ENCODE measurements around the gene CIRBP. TPM values are rescaled to one million over a fixed set of nuclear protein-coding genes. Genes with fewer than 3 reads are reported as not detected.

CIRBP gene
- total RNA-seq, 4 donors from 2014 or later: 389 to 640 (median 576) TPM

DNA sequence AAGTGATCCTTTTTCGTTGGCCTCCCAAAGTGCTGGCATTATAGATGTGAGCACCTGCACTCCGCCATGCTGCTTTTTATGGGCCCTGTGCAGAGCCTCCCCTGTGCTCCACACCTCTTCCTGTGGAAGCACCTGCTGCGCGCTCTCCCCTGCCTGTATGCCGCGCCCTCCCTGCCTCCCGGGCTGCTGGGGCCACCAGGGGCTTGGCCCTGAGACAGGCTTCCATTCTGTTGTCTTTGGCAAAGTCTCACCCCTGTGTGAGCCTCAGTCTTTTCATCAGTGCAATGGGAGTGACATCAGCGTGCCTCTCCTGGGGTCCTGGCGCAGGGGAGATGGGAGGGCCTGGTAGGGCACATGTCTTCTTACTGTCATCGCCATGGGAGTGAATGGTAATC, 7.5 kb downstream of the CIRBP start:
- Histone ChIP-seq H3K9me3 (no peaks in the 10 kb centered on the region), H3K27me3 (no peaks in the 10 kb centered on the region), H3K4me1 (peaks cover 0 to 52% (median 42%) of the 10 kb centered on the region in 4 donors), H3K36me3 (peaks cover 6 to 60% (median 35%) of the 10 kb centered on the region in 3 donors), H3K27ac (peak overlapping the region; percentile 89 to 99 (median 95)), H3K4me3 (peak overlapping the region in 3 of 4 donors; percentile 56 to 85 (median 71))
- no peak for DNase-seq (ENCODE audit: low spot score in 2 of 2)
- WGBS, 2 donors: 66 to 79% methylated on average over 10 of the region's 10 CpGs
- TF ChIP-seq EP300 (IDR thresholded peaks at IDR 0.05): no peak
- no peak for TF ChIP-seq POLR2A (IDR thresholded peaks at IDR 0.05)

DNA sequence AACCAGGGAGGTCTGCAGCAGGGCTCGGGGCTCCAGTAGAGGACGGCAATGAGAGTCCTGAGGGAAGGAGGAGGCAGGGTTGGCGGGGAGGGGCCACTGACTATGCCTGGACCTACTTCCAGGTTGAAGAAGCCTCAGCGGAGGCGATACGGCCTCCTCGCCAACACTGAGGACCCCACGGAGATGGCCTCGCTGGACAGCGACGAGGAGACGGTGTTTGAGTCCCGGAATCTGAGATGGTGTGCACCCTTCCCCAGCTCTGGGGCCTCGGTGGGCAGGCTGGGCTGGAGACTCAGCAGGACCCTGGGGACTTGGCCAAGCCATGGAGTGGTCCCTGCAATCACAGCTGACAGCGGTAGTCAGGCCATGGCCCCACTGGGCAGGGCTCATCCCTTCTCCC, 7.9 kb downstream of the CIRBP start:
- Histone ChIP-seq H3K4me1 (peaks cover 0 to 47% (median 37%) of the 10 kb centered on the region in 4 donors), H3K4me3 (no peak overlapping the region), H3K27me3 (no peaks in the 10 kb centered on the region), H3K9me3 (no peaks in the 10 kb centered on the region), H3K36me3 (peaks cover 6 to 56% (median 31%) of the 10 kb centered on the region in 3 donors), H3K27ac (peak overlapping the region in 1 of 4 donors; percentile 99)
- no peak for DNase-seq (ENCODE audit: low spot score in 2 of 2)
- WGBS, 2 donors: 88 to 91% methylated on average over 15 of the region's 15 CpGs
- no peak for TF ChIP-seq EP300 (IDR thresholded peaks at IDR 0.05)
- TF ChIP-seq POLR2A (IDR thresholded peaks at IDR 0.05): no peak
- TF ChIP-seq, protein P1, sequence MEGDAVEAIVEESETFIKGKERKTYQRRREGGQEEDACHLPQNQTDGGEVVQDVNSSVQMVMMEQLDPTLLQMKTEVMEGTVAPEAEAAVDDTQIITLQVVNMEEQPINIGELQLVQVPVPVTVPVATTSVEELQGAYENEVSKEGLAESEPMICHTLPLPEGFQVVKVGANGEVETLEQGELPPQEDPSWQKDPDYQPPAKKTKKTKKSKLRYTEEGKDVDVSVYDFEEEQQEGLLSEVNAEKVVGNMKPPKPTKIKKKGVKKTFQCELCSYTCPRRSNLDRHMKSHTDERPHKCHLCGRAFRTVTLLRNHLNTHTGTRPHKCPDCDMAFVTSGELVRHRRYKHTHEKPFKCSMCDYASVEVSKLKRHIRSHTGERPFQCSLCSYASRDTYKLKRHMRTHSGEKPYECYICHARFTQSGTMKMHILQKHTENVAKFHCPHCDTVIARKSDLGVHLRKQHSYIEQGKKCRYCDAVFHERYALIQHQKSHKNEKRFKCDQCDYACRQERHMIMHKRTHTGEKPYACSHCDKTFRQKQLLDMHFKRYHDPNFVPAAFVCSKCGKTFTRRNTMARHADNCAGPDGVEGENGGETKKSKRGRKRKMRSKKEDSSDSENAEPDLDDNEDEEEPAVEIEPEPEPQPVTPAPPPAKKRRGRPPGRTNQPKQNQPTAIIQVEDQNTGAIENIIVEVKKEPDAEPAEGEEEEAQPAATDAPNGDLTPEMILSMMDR (IDR thresholded peaks at IDR 0.05): no peak

DNA sequence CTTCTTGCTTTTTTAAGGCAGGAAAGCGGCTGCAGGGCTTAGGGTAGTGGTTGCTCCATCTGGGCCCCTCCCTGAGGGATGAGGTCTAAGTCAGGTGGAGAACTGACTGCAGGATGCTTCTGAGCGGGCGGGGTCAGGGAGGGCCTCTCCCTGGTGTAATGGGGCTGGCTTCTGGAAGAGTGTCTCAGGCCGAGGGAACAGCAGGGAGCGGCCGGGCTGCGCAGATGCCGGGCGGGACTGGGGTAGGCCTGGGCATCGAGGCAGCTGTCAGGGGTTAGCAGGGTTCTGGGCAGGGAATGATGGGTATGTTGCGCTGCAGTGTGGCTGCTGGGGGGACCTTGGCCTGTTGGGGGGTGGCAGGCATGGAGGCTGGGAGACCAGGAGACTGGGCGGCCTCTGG, 8.9 kb downstream of the CIRBP start:
- DNase-seq (ENCODE audit: low spot score in 2 of 2): no peak
- no peak overlapping the region for H3K4me3 ChIP-seq
- no peak overlapping the region for H3K27ac ChIP-seq
- WGBS, 2 donors: 86 to 93% methylated on average over 12 of the region's 12 CpGs
- H3K36me3 ChIP-seq: peaks cover 4 to 46% (median 21%) of the 10 kb centered on the region in 3 donors
- H3K9me3 ChIP-seq: no peaks in the 10 kb centered on the region
- peaks cover 0 to 6% of the 10 kb centered on the region in 2 donors for H3K27me3 ChIP-seq
- H3K4me1 ChIP-seq: peaks cover 0 to 37% (median 29%) of the 10 kb centered on the region in 4 donors
- TF ChIP-seq POLR2A (IDR thresholded peaks at IDR 0.05) (no peak), EP300 (IDR thresholded peaks at IDR 0.05) (no peak)
- TF ChIP-seq, protein P1 (IDR thresholded peaks at IDR 0.05): no peak

DNA sequence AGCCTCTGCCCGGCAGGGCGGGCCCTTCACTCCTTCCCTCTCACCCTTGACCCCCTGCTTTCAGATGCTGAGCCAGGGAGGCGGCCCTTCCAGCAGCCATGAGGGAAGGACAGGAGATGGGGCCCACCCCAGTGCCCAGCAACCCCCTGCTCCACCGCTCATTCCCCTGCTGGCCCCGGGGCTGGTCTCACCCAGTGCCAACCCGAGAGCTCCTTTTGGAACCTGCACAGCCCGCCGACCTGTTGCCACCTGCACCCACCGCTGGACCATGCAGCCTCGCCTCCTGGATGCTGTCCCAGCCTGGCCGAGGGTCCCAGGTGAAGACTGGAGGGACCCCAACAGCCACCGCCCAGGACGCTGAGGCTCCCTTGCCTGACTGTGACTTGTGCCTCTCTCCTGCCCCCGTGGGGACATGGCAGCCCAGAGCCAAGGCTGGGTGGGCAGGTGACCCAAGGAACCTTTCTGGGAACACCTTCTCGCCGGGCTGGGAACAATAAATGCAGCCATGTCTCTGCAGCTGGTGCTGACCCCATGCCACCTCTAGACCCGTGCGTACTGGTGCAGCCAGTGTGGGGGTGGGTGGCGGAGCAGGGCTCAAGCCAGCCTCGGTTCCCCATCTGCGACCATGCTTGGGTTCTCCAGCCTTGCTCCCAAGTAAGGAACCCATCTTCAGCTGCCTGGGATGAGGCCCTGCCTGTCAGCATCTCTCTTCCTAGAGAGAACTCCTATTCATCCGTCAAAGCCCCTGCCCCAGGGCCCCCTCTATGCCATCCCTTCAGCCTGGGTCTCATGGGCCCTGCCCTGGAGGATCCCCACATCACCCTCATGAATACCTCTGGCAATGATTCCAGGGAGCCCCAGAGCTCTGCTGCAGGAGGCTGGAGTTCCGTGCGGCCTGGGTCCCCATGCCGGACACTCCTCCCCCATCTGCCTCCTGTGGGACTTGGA, 9.9 kb downstream of the CIRBP start:
- 87 to 89% methylated on average over 23 to 25 of the region's 25 CpGs for WGBS, 2 donors
- no peak for TF ChIP-seq POLR2A (IDR thresholded peaks at IDR 0.05)
- TF ChIP-seq EP300 (IDR thresholded peaks at IDR 0.05): no peak
- TF ChIP-seq, protein P1 (IDR thresholded peaks at IDR 0.05): no peak
- Histone ChIP-seq H3K27ac (no peak overlapping the region), H3K36me3 (peaks cover 0 to 37% (median 11%) of the 10 kb centered on the region in 3 donors), H3K27me3 (peaks cover 0 to 15% of the 10 kb centered on the region in 2 donors), H3K9me3 (no peaks in the 10 kb centered on the region), H3K4me1 (peaks cover 0 to 28% (median 20%) of the 10 kb centered on the region in 4 donors), H3K4me3 (no peak overlapping the region)
- no peak for DNase-seq (ENCODE audit: low spot score in 2 of 2)

DNA sequence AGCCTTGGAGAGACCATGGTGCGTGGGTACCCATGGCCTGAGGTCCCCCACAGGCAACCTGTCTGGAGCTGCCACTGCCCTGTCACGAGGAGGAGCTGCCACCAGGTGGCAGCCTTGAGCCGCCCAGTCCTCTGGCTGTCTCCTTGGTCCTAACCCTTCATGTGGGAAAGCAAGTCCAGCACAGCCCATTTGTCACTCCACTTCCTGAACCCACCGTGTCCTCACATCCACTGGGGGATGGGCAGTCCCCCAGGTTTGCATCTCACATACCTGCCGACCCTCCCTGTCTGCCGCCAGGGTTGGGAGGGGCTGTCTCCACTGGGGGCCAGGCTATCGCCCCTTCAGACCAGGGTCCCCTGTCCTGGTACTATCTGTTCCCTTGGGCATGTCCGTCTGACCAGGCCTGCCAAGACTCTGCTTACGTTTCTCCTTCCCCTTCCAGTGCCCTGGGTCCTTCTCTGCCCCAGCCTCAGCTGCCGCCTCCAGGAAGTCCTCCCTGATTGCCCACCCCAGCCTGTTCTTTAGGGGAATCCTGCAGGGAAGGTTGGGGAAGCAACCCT, 10.7 kb downstream of the CIRBP start:
- peaks cover 0 to 24% of the 10 kb centered on the region in 2 donors for H3K27me3 ChIP-seq
- DNase-seq (ENCODE audit: low spot score in 2 of 2): peak; percentile 59 to 72
- H3K4me3 ChIP-seq: no peak overlapping the region
- TF ChIP-seq, protein P1 (IDR thresholded peaks at IDR 0.05): peak; percentile 89 to 95 (median 93)
- TF ChIP-seq POLR2A (IDR thresholded peaks at IDR 0.05): no peak
- TF ChIP-seq EP300 (IDR thresholded peaks at IDR 0.05): no peak
- H3K27ac ChIP-seq: no peak overlapping the region
- H3K9me3 ChIP-seq: no peaks in the 10 kb centered on the region
- H3K4me1 ChIP-seq: peaks cover 0 to 19% (median 12%) of the 10 kb centered on the region in 4 donors
- peaks cover 0 to 28% (median 3%) of the 10 kb centered on the region in 3 donors for H3K36me3 ChIP-seq
- 25 to 49% methylated on average over 7 to 9 of the region's 10 CpGs for WGBS, 2 donors
